OCI-LY1 (cell line): ENCODE results near the gene MLPH.

ENCODE experiments used
- CTCF ChIP-seq: fragments of 200-600 bp; sonication (generic), shearing (Covaris generic); IDR thresholded peaks from 2 replicates; pipeline ENCODE4 v1.5.1; 2017; ENCODE audit warnings: mild to moderate bottlenecking, antibody characterized with exemption, low read length, moderate library complexity, mixed read lengths
- EZH2 ChIP-seq: fragments of 200-600 bp; sonication (generic), shearing (Covaris generic); IDR thresholded peaks from 2 replicates; pipeline ENCODE4 v1.8.0; 2017; ENCODE audit warnings: borderline replicate concordance, mixed run types, mild to moderate bottlenecking, antibody characterized with exemption, low read length, moderate library complexity, mixed read lengths

DNA sequence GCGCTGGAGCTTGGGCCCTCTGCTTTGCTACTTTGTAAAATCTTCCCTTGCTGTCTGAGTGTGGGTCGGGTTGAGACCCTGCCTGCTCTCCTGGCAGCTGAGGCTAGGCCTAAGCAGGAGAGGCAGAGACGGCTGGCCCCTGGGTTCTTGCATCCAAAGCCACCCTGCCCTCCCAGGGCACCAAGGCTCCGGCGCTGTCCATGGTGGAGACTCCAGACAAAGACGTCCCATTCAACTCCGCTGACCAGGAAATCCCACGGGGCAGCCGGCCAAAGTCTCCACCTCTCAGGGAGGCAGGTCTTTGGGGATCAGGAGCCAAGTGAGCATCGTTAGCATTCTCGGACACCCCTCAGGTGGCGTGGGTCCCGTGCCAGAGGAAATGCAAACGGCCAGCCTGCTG is 76.8 kb downstream of the MLPH start:
- TF ChIP-seq CTCF: no peak
- no peak for TF ChIP-seq EZH2
